ENCODE results near the gene EXD3. TPM values are rescaled to one million over a fixed set of nuclear protein-coding genes. Genes with fewer than 3 reads are reported as not detected.

The EXD3 gene
- total RNA-seq, 1 donor from 2014 or later = 24.5 TPM

GRCh38 chr9:137397675-137398423 lies 25.1 kb downstream of the EXD3 start:
- TF ChIP-seq CTCF (IDR thresholded peaks at IDR 0.05; ENCODE audit: partially characterized antibody, unreplicated experiment) = no peak
- Mint-ChIP-seq H3K36me3 (ENCODE audit: unreplicated experiment) (peaks cover 34% of the 10 kb centered on the region), H3K4me3 (ENCODE audit: unreplicated experiment) (no peak overlapping the region), H3K4me1 (ENCODE audit: low read depth, unreplicated experiment) (peaks cover 2% of the 10 kb centered on the region), H3K9me3 (ENCODE audit: unreplicated experiment) (peaks cover 20% of the 10 kb centered on the region), H3K27me3 (ENCODE audit: unreplicated experiment) (peaks cover 8% of the 10 kb centered on the region), H3K27ac (ENCODE audit: unreplicated experiment) (no peak overlapping the region)
- no peak for DNase-seq

- Mint-ChIP-seq H3K36me3 (ENCODE audit: unreplicated experiment) (peaks cover 24% of the 10 kb centered on the region), H3K4me1 (ENCODE audit: low read depth, unreplicated experiment) (peaks cover 2% of the 10 kb centered on the region), H3K27ac (ENCODE audit: unreplicated experiment) (no peak overlapping the region), H3K4me3 (ENCODE audit: unreplicated experiment) (no peak overlapping the region), H3K27me3 (ENCODE audit: unreplicated experiment) (peaks cover 8% of the 10 kb centered on the region), H3K9me3 (ENCODE audit: unreplicated experiment) (peaks cover 12% of the 10 kb centered on the region)
- no peak for DNase-seq
- no peak for TF ChIP-seq CTCF (IDR thresholded peaks at IDR 0.05; ENCODE audit: partially characterized antibody, unreplicated experiment)
These were observed 26.2 kb downstream of the EXD3 start for GRCh38 chr9:137396634-137397367.

- Mint-ChIP-seq H3K9me3 (ENCODE audit: unreplicated experiment) (peaks cover 12% of the 10 kb centered on the region), H3K27me3 (ENCODE audit: unreplicated experiment) (peaks cover 8% of the 10 kb centered on the region), H3K4me1 (ENCODE audit: low read depth, unreplicated experiment) (peaks cover 2% of the 10 kb centered on the region), H3K4me3 (ENCODE audit: unreplicated experiment) (no peak overlapping the region), H3K27ac (ENCODE audit: unreplicated experiment) (no peak overlapping the region), H3K36me3 (ENCODE audit: unreplicated experiment) (peaks cover 23% of the 10 kb centered on the region)
- no peak for DNase-seq
- TF ChIP-seq CTCF (IDR thresholded peaks at IDR 0.05; ENCODE audit: partially characterized antibody, unreplicated experiment) = no peak
These were observed 26.7 kb downstream of the EXD3 start for GRCh38 chr9:137396227-137396626.

- Mint-ChIP-seq H3K4me1 (ENCODE audit: low read depth, unreplicated experiment) (peaks cover 2% of the 10 kb centered on the region), H3K27ac (ENCODE audit: unreplicated experiment) (no peak overlapping the region), H3K4me3 (ENCODE audit: unreplicated experiment) (no peak overlapping the region), H3K36me3 (ENCODE audit: unreplicated experiment) (peaks cover 23% of the 10 kb centered on the region), H3K9me3 (ENCODE audit: unreplicated experiment) (peaks cover 12% of the 10 kb centered on the region), H3K27me3 (ENCODE audit: unreplicated experiment) (peaks cover 8% of the 10 kb centered on the region)
- DNase-seq = no peak
- no peak for TF ChIP-seq CTCF (IDR thresholded peaks at IDR 0.05; ENCODE audit: partially characterized antibody, unreplicated experiment)
These were observed 27.3 kb downstream of the EXD3 start for GRCh38 chr9:137395666-137396010.

Data from glutamatergic neuron (in vitro differentiated cells).